ENCODE results near the gene NEMP1. TPM values are rescaled to one million over a fixed set of nuclear protein-coding genes. Genes with fewer than 3 reads are reported as not detected.
"Not testable (repeated sequence)": the region's sequence is repeated elsewhere in the genome, so short reads cannot be mapped to it uniquely, and the experiment has no call there.

Gene NEMP1
- total RNA-seq, 1 donor from 2014 or later = 16.5 TPM

DNA sequence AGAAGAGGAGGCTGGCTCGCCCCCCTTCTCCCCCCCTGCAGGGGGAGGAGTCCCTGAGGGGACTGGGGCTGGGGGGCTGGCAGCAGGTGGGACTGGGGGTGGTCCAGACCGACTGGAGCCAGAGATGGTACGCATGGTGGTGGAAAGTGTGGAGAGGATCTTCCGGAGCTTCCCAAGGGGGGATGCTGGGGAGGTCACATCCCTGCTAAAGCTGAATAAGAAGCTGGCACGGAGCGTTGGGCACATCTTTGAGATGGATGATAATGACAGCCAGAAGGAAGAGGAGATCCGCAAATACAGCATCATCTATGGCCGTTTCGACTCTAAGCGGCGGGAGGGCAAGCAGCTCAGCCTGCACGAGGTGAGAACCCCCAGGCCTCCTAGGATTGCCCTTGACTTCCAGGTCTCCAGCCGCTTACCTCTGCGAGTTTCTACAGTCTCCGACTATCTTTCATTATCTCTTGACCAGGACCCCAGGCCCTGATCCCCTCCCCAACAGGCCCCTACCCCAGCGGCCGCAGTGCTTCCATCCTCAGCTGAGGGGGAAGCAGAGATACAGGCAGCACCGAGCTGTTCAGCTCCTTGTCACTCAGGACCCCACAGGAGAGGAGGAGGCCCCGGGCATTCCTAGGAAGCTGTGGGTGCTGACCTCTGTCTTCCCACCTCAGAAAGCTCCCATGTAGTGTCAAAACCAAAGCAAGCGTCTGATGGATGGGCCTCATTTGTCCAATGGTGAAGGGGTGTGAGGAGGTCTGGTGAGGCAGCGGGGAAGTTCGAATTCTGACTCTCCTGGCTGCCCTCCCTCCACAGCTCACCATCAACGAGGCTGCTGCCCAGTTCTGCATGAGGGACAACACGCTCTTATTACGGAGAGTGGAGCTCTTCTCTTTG lies 13.3 kb upstream of the NEMP1 start:
- DNase-seq = no peak

GRCh38 chr12:57090924-57091637 lies 12.5 kb upstream of the NEMP1 start:
- DNase-seq = peak; percentile 86

DNA sequence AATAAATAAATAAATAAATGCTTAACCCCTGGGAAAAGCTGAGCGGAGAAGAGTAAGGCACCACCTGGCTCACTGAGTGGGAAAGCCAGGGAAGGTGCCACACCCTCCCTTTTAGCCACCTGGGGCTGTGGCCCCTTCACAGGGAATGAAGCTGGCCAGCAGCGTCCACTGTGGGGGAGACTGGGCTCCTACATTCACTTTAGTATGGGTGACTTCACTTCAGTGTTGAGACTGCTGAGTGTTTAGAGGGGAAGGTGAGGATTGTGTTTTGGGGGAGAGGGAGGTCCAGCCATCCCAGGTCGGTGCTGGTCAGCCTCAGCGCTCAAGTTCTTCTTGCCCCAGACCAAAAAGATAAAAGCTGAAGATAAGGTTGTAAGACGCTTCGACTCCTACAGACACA lies 11.9 kb upstream of the NEMP1 start:
- DNase-seq = no peak

GRCh38 chr12:57089271-57090245 lies 11.0 kb upstream of the NEMP1 start:
- peak; percentile 83 for DNase-seq

DNA sequence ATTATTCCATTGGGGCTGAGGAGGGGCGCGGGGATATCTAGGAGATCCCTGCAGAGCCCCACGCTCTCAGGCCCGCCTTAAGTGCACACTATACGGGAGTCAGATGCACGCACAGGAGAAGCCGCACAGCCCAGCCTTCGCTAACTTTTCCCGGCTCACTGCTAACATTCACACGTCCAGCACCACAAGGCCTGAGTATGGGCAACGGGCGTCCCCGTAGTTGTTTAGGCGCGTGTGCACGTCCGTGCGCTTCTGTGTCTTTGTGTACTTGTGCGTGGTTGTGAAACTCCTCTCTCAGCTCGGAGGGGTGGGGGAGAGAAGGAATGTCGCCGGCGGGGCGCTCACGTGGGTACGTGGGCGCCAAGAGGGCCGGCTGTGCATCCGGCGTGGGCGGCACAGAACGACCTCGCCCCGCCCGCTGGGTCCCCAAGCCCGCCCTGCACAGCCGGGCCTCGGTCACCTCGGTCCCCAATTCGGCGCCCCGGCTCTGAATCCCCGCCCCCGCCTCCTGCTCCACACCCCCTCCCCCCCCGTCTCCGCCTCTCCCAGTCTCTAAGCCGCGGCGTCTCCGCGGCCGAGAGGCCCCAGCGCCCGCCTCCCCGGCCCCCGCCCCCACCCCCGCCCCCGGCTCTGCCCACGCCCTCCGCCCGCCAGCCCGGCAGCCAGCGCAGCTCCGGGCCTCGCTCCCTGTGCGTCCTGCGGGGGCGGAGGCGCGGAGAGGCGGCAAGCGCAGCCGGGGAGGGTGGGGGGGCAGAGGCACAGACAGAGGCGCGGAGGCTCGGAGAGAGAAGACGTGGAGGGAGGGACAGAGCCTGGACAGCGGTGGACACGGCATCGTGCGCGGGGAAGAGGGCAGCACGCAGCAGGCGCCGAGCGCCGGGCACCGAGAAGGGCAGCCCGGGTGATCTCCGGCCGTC lies 10.0 kb upstream of the NEMP1 start, which contains the start of gene NAB2:
NAB2 (plus strand) TSS at position 761 of the 917 bp plus-strand sequence. CDS start 158 bp downstream, outside the sequence.
- DNase-seq = peak; percentile 98

DNA sequence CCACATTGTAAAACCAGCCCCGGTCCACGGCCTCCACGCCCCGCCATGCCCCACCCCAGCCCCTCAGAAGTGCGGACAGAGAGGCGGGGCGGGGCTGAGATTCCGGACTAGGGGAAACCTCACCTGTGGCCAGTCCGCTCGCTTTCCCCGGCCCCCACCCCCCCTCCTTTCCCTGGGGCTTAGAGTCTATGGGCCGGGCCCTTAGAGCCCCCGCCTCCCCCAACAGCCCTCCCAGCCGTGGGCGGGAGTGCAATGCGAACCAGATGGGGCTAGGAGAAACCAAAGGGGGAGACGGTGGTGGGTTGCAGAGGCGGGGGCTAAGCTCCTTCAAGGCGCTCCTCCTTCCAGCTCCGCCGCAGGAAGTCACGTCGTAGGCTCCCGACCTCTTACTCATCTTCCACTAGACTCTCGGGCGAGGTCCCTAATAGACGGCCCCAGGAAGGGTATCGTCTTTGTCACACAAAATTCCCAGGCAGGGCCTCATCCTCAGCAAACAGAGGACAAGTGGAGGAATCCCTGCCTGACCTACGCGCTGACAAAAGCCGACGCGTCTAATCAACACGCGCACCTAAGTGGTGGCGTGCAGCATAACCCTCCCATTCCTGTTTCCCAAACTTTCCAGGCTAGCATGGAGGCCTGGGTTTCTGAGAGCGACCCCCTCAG lies 9.2 kb upstream of the NEMP1 start:
- DNase-seq = peak; percentile 97

DNA sequence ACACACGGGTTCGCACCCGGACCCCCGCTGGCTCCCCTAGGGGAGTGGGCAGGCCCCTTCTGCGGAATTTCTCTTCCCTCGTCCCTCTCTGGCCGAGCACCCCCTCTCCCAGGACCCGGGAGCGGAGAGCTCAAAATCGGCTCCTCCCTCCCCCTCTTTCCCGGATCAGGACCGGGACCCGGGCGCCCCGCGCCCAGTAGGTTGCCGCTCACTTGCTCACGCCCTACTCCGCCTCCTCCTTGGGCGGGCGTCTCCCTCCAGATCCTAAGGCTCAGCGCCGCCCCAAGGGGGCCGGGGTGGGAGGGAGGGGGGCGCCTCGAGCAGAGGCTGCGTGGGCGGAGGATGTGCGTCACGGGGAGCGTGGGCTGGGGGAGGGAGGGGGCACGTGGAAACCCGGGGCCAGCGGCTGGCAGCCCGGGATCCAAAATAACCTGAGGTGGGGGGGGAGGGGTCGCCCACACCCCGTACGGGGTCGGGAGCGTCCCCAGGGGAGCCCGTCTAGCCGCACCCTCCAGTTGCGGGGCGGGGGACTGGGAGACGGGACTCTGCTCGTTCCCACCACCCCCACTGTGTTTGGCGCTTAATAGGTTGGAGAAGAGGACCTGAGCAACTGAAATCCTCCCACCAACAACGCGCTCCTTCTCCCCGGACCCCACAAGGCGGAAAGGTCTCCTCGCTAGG lies 8.6 kb upstream of the NEMP1 start:
- peak; percentile 93 for DNase-seq

DNA sequence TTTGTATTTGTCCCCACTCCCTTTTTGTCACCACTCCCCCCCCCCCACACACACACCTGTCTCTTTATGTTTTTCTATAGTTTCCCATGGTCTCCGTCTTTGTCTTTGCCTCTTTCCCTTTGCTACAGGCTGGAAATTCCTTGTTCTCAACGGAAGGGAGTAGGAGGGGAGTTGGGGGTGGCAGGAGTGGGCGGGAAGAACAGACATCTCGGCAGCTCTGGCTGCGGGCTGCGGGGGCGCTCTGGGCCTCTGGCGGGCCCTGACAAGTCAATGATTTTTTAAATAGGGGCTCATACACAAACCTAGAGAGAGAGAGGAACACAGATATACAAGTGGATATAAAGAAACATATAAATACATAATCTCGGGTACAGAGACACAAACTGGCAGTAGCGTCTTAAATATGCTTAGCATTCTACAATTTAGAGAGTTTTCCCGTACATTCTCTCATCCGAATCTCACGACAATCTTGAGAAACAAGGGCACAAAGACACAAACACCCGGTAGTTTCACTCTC lies 8.0 kb upstream of the NEMP1 start:
- DNase-seq = peak; percentile 93

DNA sequence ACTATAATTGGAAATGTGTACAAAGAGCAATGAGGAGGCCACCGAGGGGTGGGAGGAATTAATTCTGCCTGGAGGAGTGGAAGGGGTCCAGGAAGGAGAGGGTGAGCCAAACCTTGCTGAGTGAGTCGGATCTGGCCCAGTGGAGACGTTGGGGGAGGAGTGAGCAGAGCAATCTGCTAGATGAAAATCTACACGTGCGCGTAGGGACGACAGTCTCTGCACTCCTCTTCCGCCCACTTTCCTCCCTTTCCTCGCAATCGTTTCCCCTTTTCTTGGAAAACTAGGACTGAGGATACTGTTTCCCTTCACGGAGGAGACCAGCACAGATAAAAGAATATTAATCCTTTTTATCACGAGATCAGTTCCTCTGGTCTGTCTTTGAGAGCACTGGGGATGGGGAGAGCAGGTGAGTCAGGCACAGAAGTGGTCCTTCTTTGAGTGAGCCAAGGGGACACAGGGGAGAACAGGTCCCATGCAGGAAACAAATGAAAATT lies 7.5 kb upstream of the NEMP1 start:
- DNase-seq = peak; percentile 90

GRCh38 chr12:57080855-57081254 lies 2.3 kb upstream of the NEMP1 start:
- no peak for DNase-seq

- no peak for DNase-seq
These were observed 1.2 kb upstream of the NEMP1 start for GRCh38 chr12:57079821-57080220.

GRCh38 chr12:57073566-57074450 lies 4.8 kb downstream of the NEMP1 start:
- DNase-seq = not testable (repeated sequence)

DNA sequence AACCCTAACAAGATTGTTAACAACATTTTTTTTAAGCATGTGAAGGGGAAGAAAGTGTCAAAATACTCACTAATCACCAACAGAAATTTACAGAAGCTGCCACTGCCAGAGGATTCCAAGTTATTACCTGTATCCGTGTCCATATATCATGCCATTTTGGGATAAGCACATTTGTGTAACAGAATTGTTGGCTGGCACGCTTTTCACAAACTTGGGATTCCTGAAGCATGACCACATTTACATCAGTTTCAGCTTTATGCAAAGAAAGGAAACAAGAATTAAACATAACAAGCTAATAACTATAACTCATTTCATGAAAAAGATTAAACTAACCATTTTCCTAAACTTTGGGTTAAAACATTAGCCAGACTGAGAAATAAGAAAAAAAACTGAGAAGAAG lies 5.9 kb downstream of the NEMP1 start:
- DNase-seq = no peak

DNA sequence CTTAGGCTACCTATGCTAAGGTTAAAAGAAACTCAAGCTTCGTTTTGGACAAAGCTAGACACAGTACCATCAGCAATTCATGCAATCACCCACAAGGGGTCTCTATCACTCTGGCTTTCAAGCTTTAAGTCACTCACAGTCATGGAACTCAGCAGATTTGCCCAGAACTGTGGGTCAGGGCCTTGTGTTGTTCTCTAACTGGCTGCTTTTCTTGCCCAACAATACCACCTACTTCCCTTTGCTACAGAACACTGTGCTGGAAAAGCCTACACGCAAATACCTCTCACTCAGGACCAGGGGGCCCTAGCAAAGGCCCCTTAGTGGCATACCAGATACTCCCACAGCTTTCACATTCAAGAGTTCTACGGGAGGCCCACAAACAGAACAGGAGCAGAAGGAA lies 9.1 kb downstream of the NEMP1 start:
- DNase-seq = peak; percentile 90

GRCh38 chr12:57066245-57066644 lies 12.3 kb downstream of the NEMP1 start:
- DNase-seq = no peak

- no peak for DNase-seq
These were observed 14.5 kb downstream of the NEMP1 start for GRCh38 chr12:57063991-57064685.

- no peak for DNase-seq
These were observed 20.1 kb downstream of the NEMP1 start for GRCh38 chr12:57058454-57058853.

Measured in tongue (tissue), 2 donors.